GM19328 (cell line): ENCODE results near the gene PCDHGC4.
A peak's percentile ranks its signal among the peaks of the same experiment; 100 is the strongest.

Source experiments
- ATAC-seq: cut with Tn5 transposase; IDR thresholded peaks from one replicate; pipeline ENCODE4 v1.9.1; 2021; ENCODE audit warnings: mild to moderate bottlenecking, moderate library complexity; ENCODE audit not compliant: unreplicated experiment

The PCDHGC4 gene

GRCh38 chr5:141527426-141527825 is 42.6 kb downstream of the PCDHGC4 start:
- ATAC-seq: no peak

GRCh38 chr5:141528291-141528984 is 43.6 kb downstream of the PCDHGC4 start:
- no peak for ATAC-seq

GRCh38 chr5:141529002-141529401 is 44.2 kb downstream of the PCDHGC4 start:
- no peak for ATAC-seq

- peak; percentile 53 for ATAC-seq
Observed at GRCh38 chr5:141529873-141530272, 45.0 kb downstream of the PCDHGC4 start.

GRCh38 chr5:141532726-141533125 is 47.9 kb downstream of the PCDHGC4 start:
- ATAC-seq: no peak

- ATAC-seq: no peak
Observed at GRCh38 chr5:141533897-141534296, 49.1 kb downstream of the PCDHGC4 start.

GRCh38 chr5:141534492-141535213 is 49.8 kb downstream of the PCDHGC4 start:
- no peak for ATAC-seq
